ENCODE data around the gene ZNF45.

The ZNF45 gene

GRCh38 chr19:43939557-43940260 is 4.6 kb upstream of the ZNF45 start:
- H3K4me3 Mint-ChIP-seq: no peak overlapping the region
- H3K27me3 Mint-ChIP-seq (ENCODE audit: low read depth): no peaks in the 10 kb centered on the region
- H3K9me3 Mint-ChIP-seq: peaks cover 41% of the 10 kb centered on the region
- peaks cover 8% of the 10 kb centered on the region for H3K4me1 Mint-ChIP-seq (ENCODE audit: low read depth)
- no peak overlapping the region for H3K27ac Mint-ChIP-seq
- H3K36me3 Mint-ChIP-seq (ENCODE audit: low read depth): no peaks in the 10 kb centered on the region

GRCh38 chr19:43936188-43936587 is 1.1 kb upstream of the ZNF45 start:
- H3K27ac Mint-ChIP-seq: no peak overlapping the region
- no peaks in the 10 kb centered on the region for H3K27me3 Mint-ChIP-seq (ENCODE audit: low read depth)
- peaks cover 29% of the 10 kb centered on the region for H3K9me3 Mint-ChIP-seq
- peaks cover 19% of the 10 kb centered on the region for H3K36me3 Mint-ChIP-seq (ENCODE audit: low read depth)
- peak overlapping the region; percentile 93 for H3K4me3 Mint-ChIP-seq
- H3K4me1 Mint-ChIP-seq (ENCODE audit: low read depth): peaks cover 17% of the 10 kb centered on the region

DNA sequence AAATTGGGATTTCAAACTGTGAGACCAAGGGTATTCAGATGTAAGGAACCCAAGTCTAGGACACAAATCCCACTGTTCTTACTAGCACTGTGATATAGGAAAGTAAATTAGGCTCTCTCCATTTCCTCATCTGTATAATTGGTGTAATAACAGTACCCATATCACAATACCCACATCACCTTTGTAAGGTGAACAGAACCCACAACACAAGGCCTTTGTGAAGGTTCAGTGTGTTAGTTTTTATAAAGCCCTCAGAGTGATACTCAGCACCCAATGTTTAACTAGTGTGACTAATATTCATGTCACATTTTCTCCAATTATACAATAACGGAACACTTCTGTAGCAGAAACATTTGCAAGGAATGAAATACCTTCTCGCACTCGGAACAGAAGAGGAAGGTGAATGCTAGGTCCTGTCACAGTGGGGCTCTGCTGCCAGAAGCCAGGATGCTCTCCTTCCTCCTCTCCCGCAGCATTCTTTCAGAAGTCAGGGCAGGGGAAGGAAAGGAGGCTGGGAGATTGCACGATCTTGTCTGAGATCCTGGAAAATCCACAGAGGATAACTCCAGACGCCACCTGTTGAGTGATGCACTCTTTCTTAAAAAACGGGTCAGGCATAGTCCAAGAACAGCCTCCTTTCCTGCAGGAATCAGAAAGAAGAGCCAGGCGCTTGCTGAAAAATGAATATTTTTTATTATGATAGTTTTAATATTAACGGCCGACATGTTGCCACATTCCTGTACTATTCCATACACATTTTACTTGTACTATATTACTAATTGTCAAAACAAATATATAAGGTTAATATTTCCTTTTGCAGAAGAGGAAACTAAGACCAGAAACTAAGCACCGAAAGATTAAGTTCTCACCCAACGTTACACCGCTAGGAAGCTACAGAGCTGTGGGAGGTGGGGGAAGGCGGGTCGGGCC is 762 bp downstream of the ZNF45 start:
- peaks cover 36% of the 10 kb centered on the region for H3K36me3 Mint-ChIP-seq (ENCODE audit: low read depth)

GRCh38 chr19:43928820-43929219 is 6.3 kb downstream of the ZNF45 start:
- peaks cover 81% of the 10 kb centered on the region for H3K36me3 Mint-ChIP-seq (ENCODE audit: low read depth)
- peaks cover 2% of the 10 kb centered on the region for H3K4me1 Mint-ChIP-seq (ENCODE audit: low read depth)
- H3K27me3 Mint-ChIP-seq (ENCODE audit: low read depth): no peaks in the 10 kb centered on the region
- no peak overlapping the region for H3K4me3 Mint-ChIP-seq
- peaks cover 31% of the 10 kb centered on the region for H3K9me3 Mint-ChIP-seq
- no peak overlapping the region for H3K27ac Mint-ChIP-seq

More for the DNA sequence above, 762 bp downstream of the ZNF45 start:
- Mint-ChIP-seq H3K27ac (peak overlapping the region; percentile 87), H3K4me3 (peak overlapping the region; percentile 93), H3K9me3 (peaks cover 27% of the 10 kb centered on the region), H3K4me1 (ENCODE audit: low read depth) (peaks cover 17% of the 10 kb centered on the region), H3K27me3 (ENCODE audit: low read depth) (no peaks in the 10 kb centered on the region)

- H3K27ac Mint-ChIP-seq: no peak overlapping the region
Observed at GRCh38 chr19:43923875-43924274, 11.2 kb downstream of the ZNF45 start.

GRCh38 chr19:43914051-43914450 is 21.0 kb downstream of the ZNF45 start:
- H3K27me3 Mint-ChIP-seq (ENCODE audit: low read depth): no peaks in the 10 kb centered on the region
- no peak overlapping the region for H3K4me3 Mint-ChIP-seq
- peaks cover 89% of the 10 kb centered on the region for H3K9me3 Mint-ChIP-seq
- H3K27ac Mint-ChIP-seq: no peak overlapping the region
- H3K36me3 Mint-ChIP-seq (ENCODE audit: low read depth): peaks cover 62% of the 10 kb centered on the region
- no peaks in the 10 kb centered on the region for H3K4me1 Mint-ChIP-seq (ENCODE audit: low read depth)

More at GRCh38 chr19:43923875-43924274, 11.2 kb downstream of the ZNF45 start:
- Mint-ChIP-seq H3K36me3 (ENCODE audit: low read depth) (peaks cover 90% of the 10 kb centered on the region), H3K9me3 (peaks cover 51% of the 10 kb centered on the region), H3K4me1 (ENCODE audit: low read depth) (no peaks in the 10 kb centered on the region), H3K27me3 (ENCODE audit: low read depth) (no peaks in the 10 kb centered on the region), H3K4me3 (no peak overlapping the region)

DNA sequence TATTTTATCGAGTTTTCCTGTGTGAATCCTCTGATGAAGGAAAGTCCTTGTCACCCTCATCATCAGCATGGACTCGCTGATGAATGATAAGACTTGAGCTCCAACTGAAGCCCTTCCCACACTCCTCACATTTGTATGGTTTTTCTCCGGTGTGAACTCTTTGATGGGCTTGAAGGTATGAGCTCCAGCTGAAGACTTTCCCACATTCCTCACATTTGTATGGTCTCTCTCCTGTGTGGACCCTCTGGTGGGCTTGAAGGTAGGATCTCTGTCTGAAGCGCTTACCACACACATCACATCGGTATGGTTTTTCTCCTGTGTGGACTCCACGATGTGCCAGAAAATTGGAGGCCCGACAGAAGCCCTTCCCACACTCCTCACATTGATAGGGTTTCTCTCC is 21.7 kb downstream of the ZNF45 start:
- peaks cover 55% of the 10 kb centered on the region for H3K36me3 Mint-ChIP-seq (ENCODE audit: low read depth)

DNA sequence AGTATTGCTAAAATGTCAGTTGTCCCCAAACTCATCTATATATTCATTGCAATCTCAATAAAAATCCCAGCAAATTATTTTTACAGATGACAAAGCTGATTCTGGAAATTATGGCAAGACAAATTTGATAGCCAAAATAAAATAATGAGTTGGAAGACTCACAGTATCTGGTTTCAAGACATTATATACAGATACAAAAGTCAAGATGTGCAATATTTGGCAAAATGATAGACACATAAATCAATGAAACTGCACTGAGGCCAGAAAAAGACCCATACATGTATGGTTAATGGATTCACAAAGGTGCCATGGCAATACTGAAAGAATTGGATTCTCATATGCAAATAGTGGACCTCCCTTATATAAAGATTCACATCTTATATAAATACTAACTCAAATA is 24.2 kb downstream of the ZNF45 start:
- H3K9me3 Mint-ChIP-seq: peaks cover 95% of the 10 kb centered on the region
- H3K4me3 Mint-ChIP-seq: no peak overlapping the region
- no peak overlapping the region for H3K27ac Mint-ChIP-seq
- no peaks in the 10 kb centered on the region for H3K27me3 Mint-ChIP-seq (ENCODE audit: low read depth)
- H3K4me1 Mint-ChIP-seq (ENCODE audit: low read depth): no peaks in the 10 kb centered on the region
- H3K36me3 Mint-ChIP-seq (ENCODE audit: low read depth): peaks cover 31% of the 10 kb centered on the region

More for the DNA sequence above, 21.7 kb downstream of the ZNF45 start:
- peaks cover 89% of the 10 kb centered on the region for H3K9me3 Mint-ChIP-seq
- no peaks in the 10 kb centered on the region for H3K27me3 Mint-ChIP-seq (ENCODE audit: low read depth)
- no peak overlapping the region for H3K4me3 Mint-ChIP-seq
- H3K27ac Mint-ChIP-seq: no peak overlapping the region
- no peaks in the 10 kb centered on the region for H3K4me1 Mint-ChIP-seq (ENCODE audit: low read depth)

DNA sequence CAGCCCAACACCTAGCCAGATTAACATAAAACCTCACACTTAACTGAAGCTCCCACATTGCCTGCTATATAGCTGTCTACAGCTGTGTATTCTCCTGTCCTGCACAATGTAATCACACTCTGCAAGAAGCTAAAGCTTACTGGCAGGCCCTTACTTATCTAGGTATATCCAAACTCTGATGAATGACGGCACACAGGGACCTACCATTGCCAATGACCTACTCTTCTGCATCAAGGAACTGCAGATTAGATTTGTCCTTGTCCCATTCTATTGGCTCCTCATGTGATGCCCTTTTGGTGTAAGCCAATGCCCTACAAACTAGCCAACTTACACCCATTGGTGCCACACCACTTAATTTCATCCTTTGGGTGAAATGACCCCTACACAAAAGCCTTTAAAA is 26.4 kb downstream of the ZNF45 start:
- Mint-ChIP-seq H3K4me3 (no peak overlapping the region), H3K36me3 (ENCODE audit: low read depth) (peaks cover 10% of the 10 kb centered on the region), H3K4me1 (ENCODE audit: low read depth) (no peaks in the 10 kb centered on the region), H3K27ac (no peak overlapping the region), H3K9me3 (peaks cover 90% of the 10 kb centered on the region), H3K27me3 (ENCODE audit: low read depth) (no peaks in the 10 kb centered on the region)

GRCh38 chr19:43906774-43907173 is 28.3 kb downstream of the ZNF45 start:
- Mint-ChIP-seq H3K4me3 (no peak overlapping the region), H3K36me3 (ENCODE audit: low read depth) (peaks cover 11% of the 10 kb centered on the region), H3K27ac (no peak overlapping the region), H3K9me3 (peaks cover 89% of the 10 kb centered on the region), H3K27me3 (ENCODE audit: low read depth) (no peaks in the 10 kb centered on the region), H3K4me1 (ENCODE audit: low read depth) (no peaks in the 10 kb centered on the region)

- Mint-ChIP-seq H3K27me3 (ENCODE audit: low read depth) (no peaks in the 10 kb centered on the region), H3K4me3 (no peak overlapping the region), H3K27ac (no peak overlapping the region), H3K4me1 (ENCODE audit: low read depth) (peaks cover 3% of the 10 kb centered on the region), H3K9me3 (peaks cover 90% of the 10 kb centered on the region), H3K36me3 (ENCODE audit: low read depth) (peaks cover 13% of the 10 kb centered on the region)
Observed at GRCh38 chr19:43905897-43906296, 29.2 kb downstream of the ZNF45 start.

DNA sequence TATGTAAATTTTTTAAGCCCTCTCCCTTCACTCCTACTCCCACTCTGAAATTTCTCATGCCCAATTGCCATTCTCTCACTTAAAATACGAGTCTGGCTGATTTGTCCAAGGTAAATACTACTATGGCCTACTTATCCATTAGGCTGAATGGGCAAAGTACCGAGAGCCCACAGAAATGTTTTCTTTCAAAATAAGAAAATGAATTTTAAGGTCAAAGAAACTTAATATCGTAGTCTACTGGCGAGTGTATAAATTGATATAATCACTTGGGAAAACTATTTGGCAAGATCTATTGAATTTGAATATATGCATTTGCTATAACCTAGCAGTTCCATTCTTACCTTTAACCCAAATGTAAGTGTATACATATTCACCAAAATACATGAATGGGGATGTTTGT is 32.7 kb downstream of the ZNF45 start:
- H3K9me3 Mint-ChIP-seq: peaks cover 85% of the 10 kb centered on the region
- H3K27ac Mint-ChIP-seq: no peak overlapping the region
- peak overlapping the region; percentile 83 for H3K4me3 Mint-ChIP-seq
- no peaks in the 10 kb centered on the region for H3K27me3 Mint-ChIP-seq (ENCODE audit: low read depth)
- H3K36me3 Mint-ChIP-seq (ENCODE audit: low read depth): peaks cover 13% of the 10 kb centered on the region
- H3K4me1 Mint-ChIP-seq (ENCODE audit: low read depth): peaks cover 3% of the 10 kb centered on the region

DNA sequence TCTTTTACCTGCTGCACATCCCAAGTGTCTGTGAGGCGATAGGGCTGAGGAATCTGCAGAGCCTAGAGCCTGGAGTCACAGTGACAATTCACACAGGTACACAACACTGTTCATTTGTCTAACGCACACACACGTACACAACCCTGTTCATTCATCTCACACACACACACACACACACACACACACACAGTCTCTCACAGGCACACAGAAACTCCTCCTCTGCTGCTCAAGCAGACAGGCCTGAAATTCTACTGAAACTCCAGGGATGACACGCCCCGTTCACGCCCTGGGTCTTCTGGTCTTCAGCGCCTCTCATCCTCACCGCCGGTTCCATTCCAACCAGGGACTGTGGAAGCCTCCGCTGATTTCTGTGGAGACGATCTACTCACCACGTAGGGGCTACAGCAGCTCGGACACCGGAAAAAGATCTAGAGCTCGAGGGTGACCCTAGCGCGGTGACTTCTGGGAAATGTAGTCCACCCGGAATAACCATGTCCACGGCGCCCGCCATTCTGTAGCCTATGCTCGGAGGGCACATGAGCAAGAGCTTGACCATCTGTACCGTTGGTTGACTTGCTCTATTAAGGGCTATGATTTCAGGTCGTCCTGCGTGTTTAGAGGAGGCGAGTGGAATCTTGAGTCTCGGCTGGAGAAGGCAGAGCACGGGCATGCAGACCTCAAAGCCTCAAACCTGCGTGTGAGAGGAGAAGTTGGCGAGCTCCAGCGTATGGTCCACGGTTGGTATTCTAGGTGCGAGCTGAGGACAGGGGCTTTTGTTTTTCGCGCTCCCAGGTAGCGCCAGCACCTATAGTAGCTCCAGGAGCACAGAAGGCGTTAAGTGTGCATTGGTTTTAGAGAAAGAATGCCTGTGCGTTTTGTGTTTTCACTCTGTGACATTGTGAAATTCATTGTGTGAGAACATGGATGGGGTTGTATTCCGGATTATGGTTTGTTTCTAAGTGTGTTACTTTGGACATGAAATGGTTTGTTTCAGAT is 33.4 kb downstream of the ZNF45 start:
- H3K36me3 Mint-ChIP-seq (ENCODE audit: low read depth): peaks cover 13% of the 10 kb centered on the region
- peaks cover 3% of the 10 kb centered on the region for H3K4me1 Mint-ChIP-seq (ENCODE audit: low read depth)
- H3K4me3 Mint-ChIP-seq: peak overlapping the region; percentile 83
- peaks cover 80% of the 10 kb centered on the region for H3K9me3 Mint-ChIP-seq
- H3K27ac Mint-ChIP-seq: peak overlapping the region; percentile 33
- no peaks in the 10 kb centered on the region for H3K27me3 Mint-ChIP-seq (ENCODE audit: low read depth)

DNA sequence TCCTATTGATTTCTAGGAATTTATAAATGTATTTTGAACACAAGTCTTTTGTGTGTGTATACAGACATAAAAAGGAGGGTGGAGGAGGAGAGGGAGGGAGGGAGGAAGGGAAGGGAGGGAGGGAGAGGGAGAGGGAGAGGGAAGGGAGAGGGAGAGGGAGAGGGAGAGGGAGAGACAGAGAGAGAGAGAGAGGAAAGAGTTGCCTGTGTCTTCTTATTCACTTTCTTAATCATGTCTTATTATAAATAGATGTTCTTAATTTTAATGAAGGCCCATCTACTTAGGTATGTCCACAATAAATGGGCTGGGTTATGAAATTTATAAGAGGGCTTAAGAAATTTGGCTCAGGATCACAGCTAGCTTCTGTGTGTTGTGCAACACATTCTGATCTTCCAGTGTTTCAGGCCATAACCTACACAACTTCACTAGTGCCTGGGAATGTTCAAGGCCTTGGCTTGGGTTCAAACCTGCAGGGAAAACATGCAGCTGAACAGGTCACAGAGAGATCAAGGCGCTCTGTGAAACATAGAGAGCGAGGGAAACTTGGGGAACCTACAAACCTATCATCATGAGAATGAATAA is 39.3 kb downstream of the ZNF45 start:
- Mint-ChIP-seq H3K36me3 (ENCODE audit: low read depth) (no peaks in the 10 kb centered on the region), H3K4me1 (ENCODE audit: low read depth) (no peaks in the 10 kb centered on the region), H3K9me3 (peaks cover 74% of the 10 kb centered on the region), H3K27ac (no peak overlapping the region), H3K4me3 (no peak overlapping the region), H3K27me3 (ENCODE audit: low read depth) (no peaks in the 10 kb centered on the region)
